GM21526 (cell line): ENCODE data around the gene LPP.

Source experiments
- ATAC-seq: cut with Tn5 transposase; IDR thresholded peaks from one replicate; pipeline ENCODE4 v1.9.1; 2021; ENCODE audit warnings: moderate library complexity; ENCODE audit not compliant: unreplicated experiment, low FRiP score

The LPP gene

GRCh38 chr3:188166441-188166840, 12.5 kb downstream of the LPP start:
- no peak for ATAC-seq

GRCh38 chr3:188168186-188168585, 14.2 kb downstream of the LPP start:
- no peak for ATAC-seq

GRCh38 chr3:188168648-188169047, 14.7 kb downstream of the LPP start:
- no peak for ATAC-seq

GRCh38 chr3:188169830-188170455, 16.0 kb downstream of the LPP start:
- ATAC-seq = no peak

DNA sequence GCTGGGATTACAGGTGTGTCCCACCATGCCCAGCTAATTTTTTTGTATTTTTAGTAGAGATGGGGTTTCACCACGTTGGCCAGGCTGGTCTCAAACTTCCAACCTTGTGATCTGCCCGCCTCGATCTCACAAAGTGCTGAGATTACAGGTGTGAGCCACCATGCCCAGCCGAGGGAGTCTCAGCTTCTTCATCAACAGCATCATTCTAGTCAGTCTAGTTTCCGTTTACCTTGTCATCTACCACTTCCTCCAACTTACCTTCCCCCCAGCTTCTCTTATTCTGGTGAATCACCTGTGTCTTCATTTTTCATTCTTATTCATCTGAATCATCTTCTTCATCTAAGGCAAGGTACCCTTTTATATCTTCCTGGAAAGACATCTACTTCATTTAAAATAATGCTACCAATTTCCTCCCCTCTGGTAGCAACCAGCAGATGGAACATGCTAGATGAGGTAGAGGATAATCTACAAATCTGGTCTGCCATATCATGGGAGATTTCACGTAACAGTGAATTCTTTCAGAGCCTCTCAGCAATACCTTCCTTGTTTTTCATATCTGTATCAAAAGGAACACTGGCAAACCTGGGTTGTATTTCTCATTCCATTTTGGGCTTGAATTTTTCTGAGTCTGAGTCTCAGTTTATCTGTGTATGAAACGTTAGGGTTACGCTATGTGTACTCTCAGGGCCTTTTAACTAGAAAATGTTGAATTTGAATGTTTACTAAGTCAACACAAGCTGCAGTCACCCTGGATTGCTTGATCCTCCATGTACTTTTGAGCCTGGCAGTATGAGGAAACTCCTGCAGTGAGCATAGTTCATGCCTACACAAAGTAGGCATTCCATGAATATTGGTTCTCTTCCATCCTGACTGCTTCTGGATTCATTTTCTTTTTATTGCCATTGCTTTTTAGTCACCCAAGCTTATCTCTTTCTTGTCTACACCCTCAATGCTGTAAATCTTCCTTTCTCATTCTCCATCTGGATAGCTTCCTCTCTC, 16.8 kb downstream of the LPP start:
- no peak for ATAC-seq

GRCh38 chr3:188171682-188172467, 17.9 kb downstream of the LPP start:
- ATAC-seq = no peak

- no peak for ATAC-seq
Observed at GRCh38 chr3:188174317-188175044, 20.5 kb downstream of the LPP start.

DNA sequence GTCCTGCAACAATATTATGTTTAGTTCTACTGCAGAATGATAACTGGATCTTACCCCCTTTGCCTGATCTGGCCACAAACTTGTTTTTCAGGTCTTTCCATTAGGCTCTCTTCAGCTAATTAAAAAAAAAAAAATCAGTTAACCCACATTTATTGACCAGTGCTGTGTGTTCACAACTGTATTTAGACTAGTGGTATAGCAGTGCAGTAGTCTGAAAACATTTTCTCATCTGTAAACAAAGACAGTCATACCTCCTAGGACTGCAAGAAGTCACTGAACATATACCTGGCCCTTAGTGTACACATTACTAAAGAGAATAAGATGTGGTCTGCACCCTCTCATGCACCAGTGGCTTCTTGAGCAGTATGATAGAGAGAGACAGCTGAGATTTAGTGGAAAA, 22.5 kb downstream of the LPP start:
- no peak for ATAC-seq

- ATAC-seq = no peak
Observed at GRCh38 chr3:188176884-188177283, 22.9 kb downstream of the LPP start.

- no peak for ATAC-seq
Observed at GRCh38 chr3:188177721-188178120, 23.8 kb downstream of the LPP start.

- ATAC-seq = no peak
Observed at GRCh38 chr3:188178293-188178936, 24.5 kb downstream of the LPP start.

DNA sequence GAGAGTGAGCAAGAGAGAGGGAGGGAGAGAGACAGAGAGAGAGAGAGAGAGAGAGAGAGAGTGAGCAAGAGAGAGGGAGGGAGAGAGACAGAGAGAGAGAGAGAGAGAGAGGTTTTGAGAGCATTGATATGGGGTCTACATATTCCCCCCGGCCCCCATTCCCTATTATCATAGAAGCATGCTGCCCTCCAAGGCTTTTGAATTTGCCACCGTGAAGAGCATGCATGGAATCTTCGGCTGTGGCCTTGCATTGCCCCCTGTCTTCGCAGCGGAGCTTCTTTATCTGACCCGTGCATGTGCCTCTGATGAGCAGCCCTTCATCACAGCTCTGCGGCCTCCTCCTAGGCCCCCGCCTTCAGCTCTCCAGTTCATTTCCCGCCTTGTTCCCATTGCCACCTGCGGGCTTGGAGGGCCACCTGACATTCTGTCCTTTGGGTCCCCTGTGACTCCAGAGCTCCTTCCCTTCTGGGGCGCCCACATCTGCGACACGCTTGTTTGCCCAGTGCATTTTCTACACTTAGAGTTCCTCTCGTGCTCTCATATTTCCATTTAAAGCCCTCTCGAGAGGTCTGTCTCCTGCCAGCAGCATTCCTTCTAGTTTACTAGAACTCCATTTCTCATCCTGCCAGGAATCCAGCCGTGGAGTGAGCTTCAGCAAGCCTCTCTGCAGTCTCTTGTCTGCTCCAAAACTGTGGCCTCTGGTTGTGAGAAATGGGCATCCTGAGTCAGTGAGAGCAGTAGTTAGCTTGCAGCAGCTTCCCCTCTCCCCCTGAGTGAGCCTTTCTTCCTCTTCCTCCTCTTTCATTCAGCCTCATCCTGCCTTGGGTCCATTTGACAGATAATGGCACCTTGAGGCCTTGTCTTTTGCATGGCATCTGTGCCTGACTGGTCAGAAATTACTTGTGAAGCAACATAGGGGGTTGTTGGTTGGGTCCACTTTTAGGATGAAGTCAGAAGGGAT, 25.3 kb downstream of the LPP start:
- no peak for ATAC-seq

- ATAC-seq = no peak
Observed at GRCh38 chr3:188180114-188180513, 26.2 kb downstream of the LPP start.

DNA sequence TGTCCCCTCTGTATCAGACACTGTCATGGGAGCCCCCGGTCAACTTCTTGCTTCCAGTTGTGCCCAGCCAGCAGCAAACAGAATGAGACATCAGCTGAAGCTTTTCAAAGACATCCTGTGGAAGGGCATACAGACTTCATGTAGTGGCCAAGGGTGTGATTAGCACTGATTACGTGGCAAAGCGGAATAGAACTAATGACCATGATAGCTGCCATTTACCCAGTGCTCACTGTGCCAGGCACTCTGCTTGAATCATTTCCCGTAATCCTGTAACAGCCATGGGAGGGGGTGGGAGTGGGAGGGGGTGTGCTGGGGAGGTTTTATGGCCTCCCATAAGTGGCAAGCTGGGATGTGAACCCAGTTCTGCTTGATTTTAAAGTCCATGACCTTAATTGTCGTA, 29.5 kb downstream of the LPP start:
- no peak for ATAC-seq

- ATAC-seq = no peak
Observed at GRCh38 chr3:188184160-188184559, 30.2 kb downstream of the LPP start.

DNA sequence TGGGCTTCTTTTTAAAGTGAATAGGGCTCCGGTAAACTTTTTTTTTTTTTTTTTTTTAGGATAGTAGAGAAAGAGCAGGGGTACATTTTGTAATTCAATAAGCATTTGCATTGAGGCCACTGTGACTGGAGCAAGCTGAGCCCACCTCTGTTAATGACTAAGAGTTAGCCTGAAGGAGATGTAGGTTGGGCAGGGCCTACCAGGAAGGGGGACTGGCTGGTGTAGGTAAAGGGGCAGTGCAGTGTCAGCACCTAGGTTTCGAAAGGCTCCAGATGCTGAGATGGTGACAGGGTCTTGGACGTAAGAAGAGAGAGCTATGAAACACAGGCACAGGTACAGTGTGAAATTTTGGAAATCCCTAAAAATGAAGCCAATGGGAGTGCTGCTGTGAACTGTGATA, 30.7 kb downstream of the LPP start:
- no peak for ATAC-seq

- no peak for ATAC-seq
Observed at GRCh38 chr3:188185717-188186251, 31.8 kb downstream of the LPP start.

DNA sequence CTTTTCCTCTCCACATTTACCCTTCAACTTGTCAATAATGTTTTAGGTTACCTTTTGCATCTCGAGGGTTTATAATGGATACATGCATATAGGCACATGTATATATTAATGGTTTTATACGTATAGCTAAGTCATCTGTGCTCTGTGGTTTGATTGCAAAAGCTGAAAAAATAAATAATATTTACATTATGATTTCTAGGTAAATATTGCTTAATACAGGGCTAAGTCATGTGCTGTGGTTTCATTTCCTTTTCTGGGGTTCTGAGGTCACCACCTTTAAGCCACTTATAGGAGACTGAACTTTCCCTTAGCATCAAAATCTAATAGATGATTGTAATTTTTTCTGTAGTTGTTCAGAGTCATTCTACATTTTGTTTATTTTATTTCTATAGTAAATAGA, 33.1 kb downstream of the LPP start:
- ATAC-seq = no peak

DNA sequence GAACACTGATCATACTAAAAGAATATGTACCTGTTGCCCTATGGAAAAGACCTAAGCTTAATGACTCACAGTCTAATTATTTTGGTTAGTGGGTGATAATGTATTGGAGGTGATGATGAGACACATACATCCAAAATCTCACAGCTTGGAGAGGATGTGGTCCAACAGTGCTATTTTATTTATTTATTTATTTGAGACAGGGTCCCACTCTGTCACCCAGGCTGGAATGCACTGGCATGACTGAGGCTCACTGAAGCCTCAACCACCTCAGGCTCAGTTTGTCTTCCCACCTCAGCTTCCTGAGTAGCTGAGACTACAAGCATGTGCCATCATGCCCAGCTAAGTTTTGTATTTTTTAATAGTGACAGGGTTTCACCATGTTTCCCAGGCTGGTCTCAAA, 35.0 kb downstream of the LPP start:
- no peak for ATAC-seq
